SK-MEL-5 (cell line): ENCODE results near the gene VCAN. TPM values are rescaled to one million over a fixed set of nuclear protein-coding genes. Genes with fewer than 3 reads are reported as not detected.
A peak's percentile ranks its signal among the peaks of the same experiment; 100 is the strongest.
"Not testable (repeated sequence)": the region's sequence is repeated elsewhere in the genome, so short reads cannot be mapped to it uniquely, and the experiment has no call there.

Source experiments
- DNase-seq: peaks from one replicate; pipeline ENCODE4 v3.0.0-alpha.2; 2016; ENCODE audit warnings: low read depth, low spot score
- in situ Hi-C: cut with HindIII; loops from 2 replicates; pipeline ENCODE4 v1.10.0; 2016; ENCODE audit warnings: low sequenced_read_pairs, high pct_unique_total_duplicates, low pct_unique_long_range_greater_than_20kb
- polyA plus RNA-seq, 2 experiments: library from polyadenylated mRNA; depleted of rRNA; stranded (reverse); fragments of >200 nt; gene quantifications; 2 replicates each; pipeline ENCODE4 v1.2.3, GENCODE V29; 2015
- total RNA-seq: library from RNA; depleted of rRNA; stranded (reverse); fragments of >200 nt; shearing (Covaris generic); gene quantifications from 2 replicates; pipeline ENCODE4 v1.2.3, GENCODE V29; 2014; rRNA removed

The VCAN gene
- total RNA-seq = 90.3 and 109 TPM in 2 replicates
- polyA plus RNA-seq (2015; cell fraction: cytosol; rRNA removed) = 124 and 195 TPM in 2 replicates
- 103 and 108 TPM in 2 replicates for polyA plus RNA-seq (2015; cell fraction: nucleus; rRNA removed)

DNA sequence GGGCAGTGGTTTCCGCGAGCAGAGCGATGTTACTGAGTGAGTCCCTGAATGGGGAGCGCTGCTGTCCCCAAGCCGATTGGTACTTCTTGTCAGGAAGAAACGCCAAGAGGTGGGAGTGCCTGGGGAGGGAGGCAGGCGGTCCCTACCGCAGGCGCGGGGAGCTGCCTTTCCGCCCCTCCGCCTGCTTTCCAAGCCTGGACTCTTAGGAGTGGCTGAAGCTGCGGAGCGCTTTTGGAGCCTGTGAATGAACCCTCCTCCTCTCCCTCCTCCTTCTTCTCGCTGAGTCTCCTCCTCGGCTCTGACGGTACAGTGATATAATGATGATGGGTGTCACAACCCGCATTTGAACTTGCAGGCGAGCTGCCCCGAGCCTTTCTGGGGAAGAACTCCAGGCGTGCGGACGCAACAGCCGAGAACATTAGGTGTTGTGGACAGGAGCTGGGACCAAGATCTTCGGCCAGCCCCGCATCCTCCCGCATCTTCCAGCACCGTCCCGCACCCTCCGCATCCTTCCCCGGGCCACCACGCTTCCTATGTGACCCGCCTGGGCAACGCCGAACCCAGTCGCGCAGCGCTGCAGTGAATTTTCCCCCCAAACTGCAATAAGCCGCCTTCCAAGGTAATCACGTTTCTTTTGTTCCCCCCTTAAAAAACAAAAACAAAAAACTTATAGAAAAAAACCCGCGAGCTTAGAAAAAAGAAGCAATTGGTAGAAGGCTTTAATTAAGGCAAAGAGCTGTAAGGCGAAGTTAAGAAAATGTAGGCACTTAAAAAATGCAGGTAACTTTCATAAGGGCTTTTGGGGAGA is at the start of gene VCAN:
Gene VCAN, plus strand, starts transcription at position 340 of the 808 bp plus-strand sequence. CDS start 11,775 bp downstream, outside the sequence.
- in situ Hi-C loops = no loop called here
- DNase-seq = peak; percentile 81

DNA sequence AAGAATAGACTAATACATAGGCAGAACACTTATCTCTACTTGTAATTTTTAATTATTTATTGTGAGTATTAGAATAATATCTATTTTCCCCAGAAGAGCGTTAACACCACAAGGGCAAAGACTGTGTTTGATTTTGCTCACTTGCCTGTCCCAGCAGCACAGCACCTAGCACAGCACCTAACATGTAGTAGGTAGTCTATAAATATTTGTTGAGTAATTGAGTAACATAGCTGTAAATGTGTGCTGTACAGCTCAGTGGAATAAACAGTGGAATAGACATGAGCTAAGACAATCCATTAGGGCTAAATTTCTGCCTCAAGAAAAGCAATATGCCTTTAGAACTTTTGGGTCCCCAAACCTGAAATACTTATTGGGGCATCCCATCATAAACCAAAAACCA is 49.3 kb upstream of the VCAN start:
- no peak for DNase-seq
- in situ Hi-C loops = no loop called here

DNA sequence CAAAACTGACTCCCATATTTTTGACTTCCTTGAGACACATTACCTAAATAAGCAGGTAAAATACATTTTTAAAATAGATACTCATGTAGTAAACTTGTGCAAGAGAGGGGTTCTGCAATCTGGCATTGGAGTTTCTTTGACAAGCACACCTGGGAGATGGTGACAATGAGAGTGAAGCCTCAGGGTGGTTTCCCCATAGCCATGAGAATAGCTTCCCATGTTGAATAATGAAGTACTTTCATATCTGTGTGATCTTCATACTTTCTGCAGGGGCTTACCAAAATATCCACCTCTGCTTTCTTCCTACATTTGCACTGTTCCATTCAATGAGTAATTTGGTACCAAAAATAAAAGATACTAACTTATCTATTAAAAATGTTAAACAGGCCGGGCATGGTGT is 44.7 kb upstream of the VCAN start:
- DNase-seq = no peak
- in situ Hi-C loops = no loop called here

DNA sequence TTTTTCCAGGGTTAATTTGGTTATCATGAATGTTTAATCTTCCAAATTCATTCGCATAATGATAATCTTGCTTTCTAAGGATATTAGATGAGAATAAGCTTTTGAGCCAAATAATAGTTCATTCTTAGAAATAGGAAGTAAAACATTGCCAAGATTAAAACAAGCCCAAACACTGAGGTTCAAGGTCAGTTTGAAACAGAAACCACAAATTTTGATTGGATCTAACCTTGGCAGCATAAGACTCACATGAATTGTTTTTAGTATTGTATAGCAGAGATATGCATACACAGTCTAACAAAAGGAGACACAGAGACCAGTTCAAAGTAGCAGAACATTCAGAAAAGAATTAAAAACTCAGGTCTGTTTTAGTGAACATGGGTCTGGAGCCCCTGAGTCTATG is 43.4 kb upstream of the VCAN start:
- DNase-seq = no peak
- in situ Hi-C loops = no loop called here

DNA sequence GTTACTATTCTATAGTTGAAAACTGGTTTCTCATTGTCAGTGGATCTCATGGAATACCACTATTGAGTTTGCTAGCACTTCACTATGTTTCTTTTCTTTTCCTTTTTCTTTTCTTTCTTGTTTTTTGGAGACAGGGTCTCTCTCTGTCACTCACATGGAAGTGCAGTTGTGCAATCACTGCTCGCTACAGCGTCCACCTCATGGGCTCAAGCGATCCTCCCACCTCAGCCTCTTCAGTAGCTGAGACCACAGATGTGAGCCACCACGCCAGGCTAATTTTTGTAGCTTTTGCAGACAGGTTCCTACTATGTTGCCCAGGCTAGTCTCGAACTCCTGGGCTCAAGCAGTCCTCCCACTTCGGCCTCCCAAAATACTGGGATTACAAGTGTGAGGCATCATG is 42.7 kb upstream of the VCAN start:
- DNase-seq = no peak
- in situ Hi-C loops = no loop called here

DNA sequence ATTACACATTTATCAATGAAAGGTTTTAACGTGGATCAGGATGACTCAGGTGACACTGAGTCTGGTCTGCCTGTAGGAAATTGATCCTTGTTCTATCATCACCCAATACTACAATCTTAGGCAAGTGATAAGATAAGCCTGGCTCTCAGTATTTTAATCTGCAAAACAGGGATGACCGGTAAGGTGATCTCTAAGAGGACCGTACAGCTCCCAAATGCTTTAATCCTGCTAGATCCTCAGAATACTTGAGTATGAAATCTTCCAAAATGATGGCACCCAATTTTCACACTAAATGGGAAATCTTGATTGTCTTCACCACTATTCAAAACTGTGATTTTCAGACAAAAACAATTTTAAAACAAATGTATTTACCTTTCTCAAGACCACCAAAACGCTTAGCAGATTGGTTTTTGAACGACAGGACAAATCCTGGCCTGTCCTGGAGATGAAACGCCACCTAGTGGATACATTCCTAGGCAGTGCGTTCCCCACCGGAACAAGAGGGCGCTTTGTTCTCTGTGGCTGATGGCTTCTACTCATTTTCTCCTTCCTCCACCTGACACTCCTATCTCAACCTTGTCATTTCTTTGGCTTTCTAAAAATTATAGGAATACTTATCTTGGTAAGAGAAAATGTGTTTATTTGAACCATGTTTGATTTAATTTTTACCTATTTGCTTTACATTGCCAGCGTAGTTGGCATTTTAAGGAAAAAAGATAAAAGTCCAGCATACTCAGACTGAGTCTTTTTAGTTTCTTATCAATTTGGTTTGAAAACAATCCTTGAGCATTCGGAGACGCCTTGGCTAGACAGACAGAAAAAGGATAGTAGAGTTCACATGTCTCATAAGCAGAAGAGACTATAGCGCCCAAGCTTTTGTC is 41.2 kb upstream of the VCAN start:
- DNase-seq = peak; percentile 86
- in situ Hi-C loops = no loop called here

DNA sequence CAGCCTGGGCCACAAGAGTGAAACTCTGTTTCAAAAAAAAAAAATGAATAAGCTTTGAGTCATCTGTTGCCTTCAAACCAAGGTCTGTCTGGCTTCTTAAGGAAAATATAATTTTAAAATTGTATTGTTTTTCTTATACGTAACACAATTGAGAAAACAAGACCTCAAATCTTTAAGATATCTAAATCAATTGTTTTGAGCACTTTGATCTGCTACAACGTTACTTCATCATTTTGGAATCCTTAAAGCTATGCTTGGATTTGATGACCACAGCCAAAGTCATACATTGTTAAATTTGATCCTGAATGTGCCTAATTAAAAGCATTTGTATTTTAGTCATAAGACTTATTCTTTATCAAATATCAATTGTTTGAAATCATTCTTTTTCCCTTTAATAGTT is 37.7 kb upstream of the VCAN start:
- no peak for DNase-seq
- in situ Hi-C loops = no loop called here

DNA sequence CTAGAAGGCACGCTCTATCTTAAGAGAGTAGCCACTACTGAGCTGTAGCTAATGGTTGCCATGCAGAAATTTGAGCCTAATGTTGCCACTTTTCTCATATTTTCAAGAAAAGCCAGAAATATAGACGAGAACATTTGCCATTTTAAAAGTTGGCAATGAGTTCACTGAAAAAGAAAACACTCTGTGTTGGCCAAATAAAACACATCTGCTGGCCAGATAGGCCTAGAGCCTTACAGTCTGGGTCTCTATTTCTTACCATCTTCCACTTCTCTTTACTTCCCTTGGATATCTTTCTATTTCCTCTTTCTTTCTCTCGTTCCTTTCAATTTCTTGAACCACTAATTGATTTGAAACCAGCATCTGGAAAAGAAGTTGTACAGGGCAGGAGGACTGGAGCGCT is 36.6 kb upstream of the VCAN start:
- no peak for DNase-seq
- in situ Hi-C loops = no loop called here

DNA sequence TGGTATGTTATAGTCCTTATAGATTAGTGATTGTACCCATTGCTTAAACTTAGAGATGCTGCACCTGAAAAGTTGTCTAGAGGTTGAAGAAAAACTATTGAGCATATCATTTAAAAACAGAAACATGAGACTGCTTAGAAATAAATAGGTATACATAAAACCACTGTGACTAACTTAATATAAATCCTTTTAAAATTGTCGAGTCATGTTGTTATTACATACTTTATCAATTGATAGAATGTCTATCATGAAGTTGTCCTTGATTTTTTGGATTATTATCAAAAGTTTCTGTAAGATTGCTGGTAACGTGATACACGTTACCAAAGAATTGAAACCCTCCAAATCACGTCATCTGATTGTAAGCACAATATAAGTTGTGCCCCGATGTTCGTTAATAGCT is 35.3 kb upstream of the VCAN start:
- in situ Hi-C loops = no loop called here
- no peak for DNase-seq

DNA sequence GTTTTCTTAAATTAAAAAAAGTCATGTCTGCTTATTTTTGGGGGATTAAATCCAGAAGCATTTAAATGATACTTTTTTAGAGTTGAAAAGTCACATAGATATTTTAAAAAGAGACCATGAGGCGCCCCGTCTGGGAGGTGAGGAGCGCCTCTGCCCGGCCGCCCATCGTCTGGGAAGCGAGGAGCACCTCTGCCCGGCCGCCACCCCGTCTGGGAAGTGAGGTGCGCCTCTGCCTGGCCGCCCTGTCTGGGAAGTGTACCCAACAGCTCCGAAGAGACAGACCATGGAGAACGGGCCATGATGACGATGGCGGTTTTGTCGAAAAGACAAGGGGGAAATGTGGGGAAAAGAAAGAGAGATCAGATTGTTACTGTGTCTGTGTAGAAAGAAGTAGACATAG is 33.8 kb upstream of the VCAN start:
- DNase-seq, in situ Hi-C loops: not testable (repeated sequence)

DNA sequence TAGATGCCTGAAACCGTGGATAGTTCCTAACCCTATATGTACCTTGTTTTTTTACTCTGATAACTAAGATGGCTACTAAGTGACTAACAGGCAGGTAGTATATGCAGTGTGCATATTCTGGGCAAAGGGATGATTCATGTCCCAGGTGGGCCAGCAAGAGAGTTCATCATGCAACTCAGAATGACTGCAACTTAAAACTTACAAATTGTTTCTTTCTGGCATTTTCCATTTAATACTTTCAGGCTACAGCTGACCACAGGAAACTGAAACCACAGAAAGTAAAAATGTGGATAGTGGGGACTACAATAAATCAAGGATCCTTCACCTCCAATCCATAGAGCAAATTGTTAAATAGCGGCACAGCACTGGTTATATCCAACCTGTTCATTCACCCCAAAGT is 30.7 kb upstream of the VCAN start:
- no peak for DNase-seq
- in situ Hi-C loops = no loop called here

DNA sequence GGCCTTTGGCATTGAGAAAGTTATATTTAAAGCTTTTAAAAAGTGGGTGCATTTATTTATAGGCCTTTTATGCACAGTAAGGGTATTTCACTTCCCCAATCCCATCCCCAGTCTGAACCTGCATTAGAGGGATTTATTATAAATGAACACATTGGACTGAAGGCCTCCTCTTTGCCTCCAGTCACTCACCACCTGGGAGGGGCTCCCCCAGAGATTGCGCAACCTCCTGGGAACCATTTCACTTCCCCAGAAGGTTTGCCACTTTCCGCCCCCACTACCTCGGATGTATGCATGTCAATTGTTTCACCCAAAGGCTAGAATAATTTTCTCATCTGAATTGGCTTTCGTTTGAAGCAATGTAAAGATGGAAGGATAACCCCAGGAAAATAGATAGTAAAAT is 29.8 kb upstream of the VCAN start:
- in situ Hi-C loops = no loop called here
- DNase-seq = no peak

DNA sequence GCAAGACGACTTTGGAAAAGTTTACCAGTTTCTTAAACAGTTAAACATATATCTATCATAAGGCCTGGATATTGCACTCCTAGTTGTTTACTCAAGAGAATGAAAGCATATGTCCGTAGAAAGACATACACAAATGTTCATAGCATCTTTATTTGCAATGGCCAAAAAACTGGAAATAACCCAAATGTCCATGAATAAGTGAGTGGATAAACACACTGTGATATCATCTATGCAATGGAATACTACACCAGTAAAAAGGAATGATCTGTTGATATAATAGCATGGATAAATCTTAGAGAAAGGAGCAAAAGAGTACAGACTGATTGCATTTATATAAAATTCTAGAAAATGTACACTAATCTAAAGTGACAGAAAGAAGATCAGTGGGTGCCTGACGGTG is 28.0 kb upstream of the VCAN start:
- no peak for DNase-seq
- in situ Hi-C loops = no loop called here

DNA sequence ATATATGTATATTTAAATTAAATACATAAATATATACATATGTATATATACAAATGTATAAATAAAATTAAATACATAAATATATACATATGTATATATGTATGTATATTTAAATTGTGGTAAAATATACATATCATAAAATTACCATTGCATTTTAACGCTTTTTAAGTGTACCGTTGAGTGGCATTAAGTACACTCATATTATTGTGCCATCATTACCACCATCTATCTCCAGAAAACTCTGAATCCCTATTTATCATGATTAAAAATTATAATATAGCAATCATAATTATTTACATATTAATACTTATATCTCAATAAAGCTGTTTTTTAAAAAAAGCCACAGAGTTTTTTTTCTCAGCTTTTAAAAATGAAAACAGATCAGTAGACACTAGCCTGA is 27.1 kb upstream of the VCAN start:
- in situ Hi-C loops = no loop called here
- no peak for DNase-seq

DNA sequence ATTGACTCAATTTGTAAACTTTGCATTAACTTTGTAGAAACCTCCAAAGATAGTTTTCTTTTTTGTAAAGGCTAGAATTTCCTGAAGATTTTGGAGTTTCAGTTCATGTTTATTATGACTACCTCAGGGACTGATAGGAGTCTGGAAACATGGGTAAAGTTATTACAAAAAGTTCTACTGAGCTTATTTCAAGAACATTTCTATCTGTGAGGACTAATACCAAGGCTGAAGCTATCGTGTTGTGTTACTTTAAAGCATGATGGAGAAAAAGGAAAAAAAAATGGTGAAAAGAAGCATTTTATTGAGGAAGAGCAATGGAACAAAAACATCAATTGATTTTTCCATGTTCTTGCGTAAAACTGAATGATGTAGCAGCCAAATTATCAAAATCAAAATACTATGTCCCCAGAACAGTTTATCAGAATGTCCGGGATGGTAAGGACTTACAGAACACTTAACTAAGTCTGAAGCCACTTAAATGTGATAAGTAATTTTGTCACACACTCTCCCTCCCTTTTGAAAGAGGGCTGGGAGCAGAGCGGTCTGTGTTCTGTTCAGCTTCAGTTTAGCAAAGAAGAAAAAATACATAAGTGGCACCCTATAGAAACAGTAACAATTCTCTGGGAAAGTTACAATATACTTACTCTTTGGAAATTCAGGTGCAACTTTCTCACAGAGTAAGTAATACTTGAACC is 25.1 kb upstream of the VCAN start:
- in situ Hi-C loops = no loop called here
- DNase-seq = no peak

DNA sequence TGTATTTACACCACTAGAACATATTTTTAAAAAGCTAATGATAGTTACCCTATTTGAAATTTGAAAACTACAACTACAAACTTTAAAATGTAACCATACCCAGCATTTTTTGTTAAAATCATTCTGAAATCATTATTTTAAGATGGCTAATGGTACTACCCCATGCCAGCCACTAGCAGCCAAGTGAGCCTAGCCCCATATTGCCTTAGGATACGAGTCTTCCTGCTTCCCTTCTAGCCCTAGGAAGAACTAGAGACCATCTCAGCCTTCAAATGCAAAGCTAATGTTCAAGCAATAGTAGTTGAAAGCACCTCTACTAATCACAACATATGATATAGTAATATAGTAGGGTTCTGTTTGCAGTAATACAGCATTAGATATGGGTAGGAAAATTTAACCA is 24.0 kb upstream of the VCAN start:
- DNase-seq = no peak
- in situ Hi-C loops = no loop called here

DNA sequence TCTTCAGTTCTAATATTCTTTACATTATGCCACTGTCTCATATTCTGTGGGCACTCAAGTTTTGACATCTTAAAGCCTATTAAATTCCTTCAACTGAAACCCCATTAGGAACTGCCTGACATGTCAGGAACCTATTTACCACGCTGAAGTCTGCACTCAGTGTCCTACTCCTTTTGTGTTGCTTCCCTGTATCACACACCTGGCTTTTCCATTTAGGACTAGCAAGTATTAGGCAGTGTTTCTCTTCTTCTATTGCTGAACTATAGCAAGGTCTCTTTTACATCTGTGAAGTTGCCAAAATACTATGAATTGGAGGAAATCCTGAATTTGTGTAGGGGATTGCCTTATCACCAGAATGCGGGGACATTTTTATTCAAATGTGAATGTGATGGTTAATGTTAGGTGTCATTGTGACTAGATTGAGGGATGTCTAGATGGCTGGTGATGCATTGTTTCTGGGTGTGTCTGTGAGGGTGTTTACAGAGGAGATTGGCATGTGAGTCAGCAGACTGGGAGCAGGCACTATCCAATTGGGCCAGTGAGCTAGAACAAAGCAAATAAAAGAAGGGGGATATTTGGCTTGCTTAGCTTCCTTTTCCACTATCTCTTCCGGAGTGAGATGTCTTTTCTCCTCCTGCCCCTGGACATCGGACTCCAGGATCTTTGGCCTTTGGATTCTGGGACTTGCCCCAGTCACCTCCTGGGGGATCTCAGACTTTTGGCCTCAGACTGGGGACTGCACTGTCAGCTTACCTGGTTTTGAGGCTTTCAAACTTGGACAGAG is 21.2 kb upstream of the VCAN start:
- in situ Hi-C loops = no loop called here
- no peak for DNase-seq

DNA sequence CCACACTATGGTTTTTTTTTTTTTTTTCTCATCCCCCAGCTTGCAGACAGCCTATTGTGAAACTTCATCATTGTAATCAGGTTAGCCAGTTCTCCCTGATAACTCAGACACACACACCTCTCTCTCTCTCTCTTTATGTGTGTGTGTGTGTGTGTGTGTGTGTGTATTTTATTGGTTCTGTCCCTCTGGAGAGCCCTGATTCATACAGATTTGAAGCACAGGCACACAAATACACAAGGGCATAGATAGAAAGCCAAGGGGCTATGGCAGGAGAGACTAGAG is 20.6 kb upstream of the VCAN start:
- in situ Hi-C loops = no loop called here
- DNase-seq = no peak
